Measurements from ENCODE around the gene LCE1B. TPM values are rescaled to one million over a fixed set of nuclear protein-coding genes. Genes with fewer than 3 reads are reported as not detected.

The LCE1B gene
- total and polyA plus RNA-seq, 2 experiments from 2014 or later = not detected

DNA sequence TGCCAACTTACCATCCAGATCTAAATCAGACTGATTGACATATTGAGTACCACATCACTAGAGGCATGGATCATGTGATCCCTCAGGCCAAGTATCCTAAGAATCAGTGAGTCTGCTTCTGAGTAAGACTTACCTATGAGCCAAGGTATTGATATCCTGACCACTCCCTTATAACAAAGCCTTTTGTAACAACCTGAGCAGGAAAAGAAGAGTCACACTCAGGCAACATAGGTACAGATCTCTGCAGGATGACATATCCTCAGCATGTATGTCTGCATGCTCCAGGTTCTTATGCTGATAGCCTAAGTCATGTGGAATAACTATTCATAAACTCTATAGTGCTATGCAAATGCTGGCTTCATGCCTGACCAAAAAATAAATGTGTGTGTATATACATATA lies 13.2 kb downstream of the LCE1B start:
- H3K9me3 ChIP-seq (ENCODE audit: low read depth) = peaks cover 2% of the 10 kb centered on the region
- H3K4me3 ChIP-seq = no peak overlapping the region
- no peaks in the 10 kb centered on the region for H3K4me1 ChIP-seq (ENCODE audit: low read depth)
- no peak overlapping the region for H3K27ac ChIP-seq
- H3K36me3 ChIP-seq = no peaks in the 10 kb centered on the region
- no peak for DNase-seq (ENCODE audit: low read depth in 1 of 2, low spot score in 1 of 2)
- TF ChIP-seq, protein P1, sequence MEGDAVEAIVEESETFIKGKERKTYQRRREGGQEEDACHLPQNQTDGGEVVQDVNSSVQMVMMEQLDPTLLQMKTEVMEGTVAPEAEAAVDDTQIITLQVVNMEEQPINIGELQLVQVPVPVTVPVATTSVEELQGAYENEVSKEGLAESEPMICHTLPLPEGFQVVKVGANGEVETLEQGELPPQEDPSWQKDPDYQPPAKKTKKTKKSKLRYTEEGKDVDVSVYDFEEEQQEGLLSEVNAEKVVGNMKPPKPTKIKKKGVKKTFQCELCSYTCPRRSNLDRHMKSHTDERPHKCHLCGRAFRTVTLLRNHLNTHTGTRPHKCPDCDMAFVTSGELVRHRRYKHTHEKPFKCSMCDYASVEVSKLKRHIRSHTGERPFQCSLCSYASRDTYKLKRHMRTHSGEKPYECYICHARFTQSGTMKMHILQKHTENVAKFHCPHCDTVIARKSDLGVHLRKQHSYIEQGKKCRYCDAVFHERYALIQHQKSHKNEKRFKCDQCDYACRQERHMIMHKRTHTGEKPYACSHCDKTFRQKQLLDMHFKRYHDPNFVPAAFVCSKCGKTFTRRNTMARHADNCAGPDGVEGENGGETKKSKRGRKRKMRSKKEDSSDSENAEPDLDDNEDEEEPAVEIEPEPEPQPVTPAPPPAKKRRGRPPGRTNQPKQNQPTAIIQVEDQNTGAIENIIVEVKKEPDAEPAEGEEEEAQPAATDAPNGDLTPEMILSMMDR (IDR thresholded peaks at IDR 0.05; ENCODE audit: low read depth, low read length) = no peak
- H3K27me3 ChIP-seq = no peaks in the 10 kb centered on the region

DNA sequence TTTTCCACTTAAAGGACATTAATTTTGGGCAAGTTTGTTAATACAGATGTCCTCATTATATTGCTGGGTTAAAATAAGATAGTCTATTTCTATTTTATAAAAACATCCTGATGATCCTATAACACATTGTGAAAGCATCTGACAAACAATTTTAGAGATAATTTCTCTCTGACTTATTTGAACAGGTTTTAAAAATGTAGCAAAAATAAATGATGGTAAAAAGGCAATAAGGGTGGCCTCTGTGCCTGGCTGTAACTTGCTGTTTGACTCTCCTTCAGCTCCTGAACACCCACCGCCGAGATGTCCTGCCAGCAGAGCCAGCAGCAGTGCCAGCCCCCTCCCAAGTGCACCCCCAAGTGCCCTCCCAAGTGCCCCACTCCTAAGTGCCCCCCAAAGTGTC lies 15.4 kb downstream of the LCE1B start, which contains the start of gene LCE1A:
Gene LCE1A, plus strand, starts transcription at position 301 of the 400 bp plus-strand sequence. Its CDS starts 0 bp downstream, at position 301.
- H3K36me3 ChIP-seq = no peaks in the 10 kb centered on the region
- DNase-seq (ENCODE audit: low read depth in 1 of 2, low spot score in 1 of 2) = no peak

GRCh38 chr1:152836870-152837269 lies 25.1 kb downstream of the LCE1B start:
- Histone ChIP-seq H3K27me3 (no peaks in the 10 kb centered on the region), H3K4me3 (no peak overlapping the region), H3K27ac (no peak overlapping the region), H3K9me3 (ENCODE audit: low read depth) (no peaks in the 10 kb centered on the region), H3K4me1 (ENCODE audit: low read depth) (no peaks in the 10 kb centered on the region), H3K36me3 (no peaks in the 10 kb centered on the region)
- DNase-seq (ENCODE audit: low read depth in 1 of 2, low spot score in 1 of 2) = no peak
- TF ChIP-seq, protein P1 (IDR thresholded peaks at IDR 0.05; ENCODE audit: low read depth, low read length) = no peak

More for the DNA sequence above, 15.4 kb downstream of the LCE1B start, which contains the start of gene LCE1A:
- no peaks in the 10 kb centered on the region for H3K27me3 ChIP-seq
- H3K9me3 ChIP-seq (ENCODE audit: low read depth) = peaks cover 2% of the 10 kb centered on the region
- no peak within 1 kb of the TSS for H3K4me3 ChIP-seq
- no peaks in the 10 kb centered on the region for H3K4me1 ChIP-seq (ENCODE audit: low read depth)
- TF ChIP-seq, protein P1 (IDR thresholded peaks at IDR 0.05; ENCODE audit: low read depth, low read length) = no peak
- H3K27ac ChIP-seq = no peak within 1 kb of the TSS

DNA sequence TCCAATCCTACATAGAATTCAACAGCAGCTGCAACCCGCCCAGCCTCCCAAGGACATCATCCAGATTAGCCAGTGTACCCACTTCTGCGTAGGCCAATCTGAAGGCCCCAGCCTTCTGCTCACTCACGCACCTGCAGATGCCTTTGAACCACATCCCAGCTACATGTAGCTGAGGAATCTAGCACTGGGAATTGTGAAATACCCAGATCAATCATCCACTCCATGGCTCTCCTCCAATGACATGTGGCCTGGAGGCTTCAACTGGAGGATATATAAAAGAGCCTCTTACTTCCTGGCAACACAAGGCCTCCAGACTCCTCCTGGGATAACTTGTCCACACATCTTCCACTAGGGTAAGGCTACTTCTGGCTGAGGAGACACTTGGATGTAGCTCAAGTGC lies 30.8 kb downstream of the LCE1B start, which contains the start of gene LCE6A:
Gene LCE6A, plus strand, starts transcription at position 301 of the 400 bp plus-strand sequence. CDS start 665 bp downstream, outside the sequence.
- Histone ChIP-seq H3K27me3 (no peaks in the 10 kb centered on the region), H3K9me3 (ENCODE audit: low read depth) (peaks cover 2% of the 10 kb centered on the region), H3K4me3 (no peak within 1 kb of the TSS), H3K36me3 (no peaks in the 10 kb centered on the region), H3K27ac (no peak within 1 kb of the TSS), H3K4me1 (ENCODE audit: low read depth) (no peaks in the 10 kb centered on the region)
- DNase-seq (ENCODE audit: low read depth in 1 of 2, low spot score in 1 of 2) = no peak
- TF ChIP-seq, protein P1 (IDR thresholded peaks at IDR 0.05; ENCODE audit: low read depth, low read length) = no peak

GRCh38 chr1:152855661-152856060 lies 43.9 kb downstream of the LCE1B start:
- Histone ChIP-seq H3K27ac (no peak overlapping the region), H3K36me3 (no peaks in the 10 kb centered on the region), H3K4me1 (ENCODE audit: low read depth) (no peaks in the 10 kb centered on the region), H3K27me3 (no peaks in the 10 kb centered on the region), H3K9me3 (ENCODE audit: low read depth) (no peaks in the 10 kb centered on the region), H3K4me3 (no peak overlapping the region)
- TF ChIP-seq, protein P1 (IDR thresholded peaks at IDR 0.05; ENCODE audit: low read depth, low read length) = no peak
- DNase-seq (ENCODE audit: low read depth in 1 of 2, low spot score in 1 of 2) = no peak

All from cardiac muscle cell (in vitro differentiated cells and primary cell).